Activated CD4-positive, alpha-beta T cell treated with anti-CD3 and anti-CD28 coated beads, Interleukin-2, amount 10 ng/mL, durations not matched to agents 7 days and 5 days (primary cell): ENCODE data around the gene UBAP2. TPM values are rescaled to one million over a fixed set of nuclear protein-coding genes. Genes with fewer than 3 reads are reported as not detected.

Experiments used
- total RNA-seq, 2 experiments: library from RNA; stranded (reverse); gene quantifications; one replicate each; pipeline ENCODE4 v1.2.3, GENCODE V29; 2021

Gene UBAP2
- total RNA-seq, 2 experiments from 2014 or later: 49.8 to 53.6 TPM

Other genes starting within 250 kb of the UBAP2 start
- 10 to 100 TPM; 33.1 to 36.6 TPM for gene UBE2R2, start 231.7 kb downstream of the UBAP2 start, total RNA-seq
- gene DCAF12, start 77.8 kb upstream of the UBAP2 start, total RNA-seq: 10 to 100 TPM; 41.7 to 45.4 TPM
- gene UBAP1, start 130.2 kb upstream of the UBAP2 start, total RNA-seq: 10 to 100 TPM; 31.6 to 38.8 TPM